H1 (cell line): ENCODE measurements around the gene OS9. TPM values are rescaled to one million over a fixed set of nuclear protein-coding genes. Genes with fewer than 3 reads are reported as not detected.

Experiments
- CTCF ChIA-PET: fragments of 300-600 bp; sonication (Branson Sonifier 250); formaldehyde crosslinking; loops from one replicate; lab custom pipeline; 2021; ENCODE audit not compliant: partially characterized antibody; lab: Charles Lee
- POLR2A ChIA-PET: fragments of 300-600 bp; sonication (Branson Sonifier 250); formaldehyde crosslinking; loops from one replicate; lab custom pipeline; 2021; ENCODE audit warnings: inconsistent platforms; ENCODE audit not compliant: partially characterized antibody; lab: Charles Lee
- DNase-seq, 2 experiments: peaks; one replicate each; pipeline versions ENCODE4 v3.0.0 to v3.0.0-alpha.2; 2010 to 2022; ENCODE audit warnings: low spot score in 2 of 2, low read depth in 1 of 2, mixed read lengths in 1 of 2
- FAIRE-seq: peaks from 2 replicates; lab custom pipeline; 2011; peaks lifted over from hg19 to GRCh38; lab: Jason Lieb, UNC
- H2AFZ ChIP-seq: 2 replicates; pipeline ENCODE4 v1.8.1; 2012; ENCODE audit warnings: low read length, inconsistent platforms
- H2AK5ac ChIP-seq: 2 replicates; pipeline ENCODE4 v1.6.1; 2013; ENCODE audit warnings: low read depth, low read length
- H2BK120ac ChIP-seq: replicated peaks from 2 replicates; pipeline ENCODE3; 2013; ENCODE audit warnings: low read depth, low read length, inconsistent platforms
- H2BK12ac ChIP-seq: 2 replicates; pipeline ENCODE4 v1.6.1; 2013; ENCODE audit warnings: low read depth, low read length
- H2BK15ac ChIP-seq: 2 replicates; pipeline ENCODE4 v1.6.1; 2013; ENCODE audit warnings: low read length
- H2BK20ac ChIP-seq: 2 replicates; pipeline ENCODE4 v1.6.1; 2013; ENCODE audit warnings: low read length
- H2BK5ac ChIP-seq: 2 replicates; pipeline ENCODE4 v1.6.1; 2013; ENCODE audit warnings: low read depth, low read length
- H3K14ac ChIP-seq: 2 replicates; pipeline ENCODE4 v1.6.1; 2013; ENCODE audit warnings: inconsistent platforms; ENCODE audit not compliant: insufficient read length
- H3K18ac ChIP-seq: 2 replicates; pipeline ENCODE4 v1.6.1; 2013; ENCODE audit warnings: low read length; ENCODE audit errors: extremely low read depth
- H3K23ac ChIP-seq: 2 replicates; pipeline ENCODE4 v1.6.1; 2013; ENCODE audit warnings: inconsistent platforms; ENCODE audit not compliant: insufficient read length
- H3K23me2 ChIP-seq: 2 replicates; pipeline ENCODE4 v1.6.1; 2013; ENCODE audit warnings: low read depth, low read length
- H3K27ac ChIP-seq: 2 replicates; pipeline ENCODE4 v1.6.1; 2011; ENCODE audit warnings: low read depth, low read length, inconsistent platforms
- H3K27me3 ChIP-seq, 4 experiments: replicated peaks in 1 of 4; 1 replicate in 1 of 4; 2 replicates in 3 of 4; pipeline versions ENCODE4 v1.6.1 to v1.8.1; 2011 to 2013; ENCODE audit warnings: low read length in 3 of 4, mild to moderate bottlenecking in 3 of 4, inconsistent platforms in 2 of 4, mixed read lengths in 2 of 4, moderate library complexity in 1 of 4; ENCODE audit not compliant: control insufficient read depth in 3 of 4, insufficient read depth in 3 of 4; ENCODE audit errors: extremely low read depth in 1 of 4
- H3K36me3 ChIP-seq, 4 experiments: 2 replicates each; pipeline versions ENCODE4 v1.6.1 to v1.8.1; 2011 to 2013; ENCODE audit warnings: mild to moderate bottlenecking in 4 of 4, low read length in 3 of 4, moderate library complexity in 2 of 4, control low read depth in 1 of 4, inconsistent platforms in 1 of 4; ENCODE audit not compliant: insufficient read depth in 4 of 4, control insufficient read depth in 2 of 4
- H3K4ac ChIP-seq: replicated peaks from 2 replicates; pipeline ENCODE3; 2013; ENCODE audit warnings: low read length, low read depth, mixed read lengths, inconsistent platforms; ENCODE audit not compliant: insufficient read length
- H3K4me1 ChIP-seq, 4 experiments: replicated peaks in 1 of 4; 1 replicate in 1 of 4; 2 replicates in 3 of 4; pipeline versions ENCODE4 v1.6.1 to v1.8.1; 2011 to 2013; ENCODE audit warnings: low read length in 3 of 4, inconsistent platforms in 2 of 4, mixed read lengths in 1 of 4; ENCODE audit not compliant: insufficient read depth in 4 of 4, control insufficient read depth in 3 of 4
- H3K4me2 ChIP-seq, 2 experiments: 2 replicates each; pipeline versions ENCODE4 v1.6.1 to v1.8.1; 2011 to 2013; ENCODE audit warnings: low read depth in 2 of 2, low read length in 2 of 2, control low read depth in 1 of 2, inconsistent platforms in 1 of 2, mild to moderate bottlenecking in 1 of 2; ENCODE audit not compliant: insufficient read depth in 1 of 2
- H3K4me3 ChIP-seq, 4 experiments: fragments of 200-600, 300-600 bp in 1 of 4; sonication (generic), shearing (Covaris generic), sonication (Bioruptor Twin) in 1 of 4; 2 replicates each; pipeline versions ENCODE4 v1.5.1 to v1.8.1; 2011 to 2016; ENCODE audit warnings: low read length in 4 of 4, low read depth in 3 of 4, control low read depth in 2 of 4, inconsistent platforms in 2 of 4, mild to moderate bottlenecking in 2 of 4, mixed read lengths in 1 of 4, moderate library complexity in 1 of 4; ENCODE audit not compliant: insufficient read depth in 2 of 4; ENCODE audit errors: extremely low read depth in 1 of 4
- H3K56ac ChIP-seq: replicated peaks from 2 replicates; pipeline ENCODE3; 2013; ENCODE audit warnings: low read depth, mild to moderate bottlenecking, mixed read lengths, low read length, inconsistent platforms; ENCODE audit not compliant: insufficient read length
- H3K79me1 ChIP-seq: 2 replicates; pipeline ENCODE4 v1.6.1; 2013; ENCODE audit warnings: low read depth, low read length, control low read depth
- H3K79me2 ChIP-seq, 2 experiments: 2 replicates each; pipeline versions ENCODE4 v1.6.1 to v1.8.1; 2012 to 2013; ENCODE audit warnings: low read length in 2 of 2, mild to moderate bottlenecking in 2 of 2, inconsistent platforms in 1 of 2; ENCODE audit not compliant: insufficient read depth in 2 of 2, control insufficient read depth in 1 of 2
- H3K9ac ChIP-seq, 4 experiments: replicated peaks in 1 of 4; 1 replicate in 1 of 4; 2 replicates in 3 of 4; pipeline versions ENCODE4 v1.6.1 to v1.8.1; 2011 to 2013; ENCODE audit warnings: low read depth in 3 of 4, low read length in 3 of 4, control low read depth in 2 of 4, mild to moderate bottlenecking in 2 of 4, moderate library complexity in 2 of 4, inconsistent platforms in 1 of 4; ENCODE audit errors: extremely low read depth in 1 of 4
- H3K9me3 ChIP-seq, 2 experiments: 2 replicates each; pipeline versions ENCODE4 v1.6.1 to v1.8.1; 2012 to 2013; ENCODE audit warnings: mild to moderate bottlenecking in 2 of 2, moderate library complexity in 2 of 2, control low read depth in 1 of 2, inconsistent platforms in 1 of 2, low read depth in 1 of 2, low read length in 1 of 2, mixed read lengths in 1 of 2; ENCODE audit not compliant: insufficient read depth in 2 of 2
- H4K20me1 ChIP-seq, 2 experiments: replicated peaks in 1 of 2; 2 replicates each; pipeline versions ENCODE3 to v1.8.1; 2011 to 2013; ENCODE audit warnings: inconsistent platforms in 2 of 2, low read length in 2 of 2, mild to moderate bottlenecking in 1 of 2; ENCODE audit not compliant: insufficient read depth in 2 of 2, control insufficient read depth in 1 of 2
- H4K5ac ChIP-seq: 2 replicates; pipeline ENCODE4 v1.6.1; 2013; ENCODE audit warnings: low read length, low read depth, mixed read lengths, inconsistent platforms; ENCODE audit not compliant: insufficient read length
- H4K8ac ChIP-seq: 2 replicates; pipeline ENCODE4 v1.8.0; 2013; ENCODE audit warnings: mild to moderate bottlenecking, moderate library complexity, low read length, inconsistent platforms; ENCODE audit not compliant: insufficient read depth; ENCODE audit errors: extremely low read depth
- H4K91ac ChIP-seq: replicated peaks from 2 replicates; pipeline ENCODE3; 2013; ENCODE audit warnings: low read length, mixed read lengths, inconsistent platforms; ENCODE audit not compliant: insufficient read length
- ATF3 ChIP-seq: IDR thresholded peaks from 2 replicates; pipeline ENCODE4 v1.6.1; 2011; ENCODE audit warnings: low read depth, mild to moderate bottlenecking, low read length; ENCODE audit not compliant: insufficient read depth
- BACH1 ChIP-seq: IDR thresholded peaks from 2 replicates; pipeline ENCODE4 v1.6.1; 2012; ENCODE audit warnings: low read length, improper control_type of control experiment
- CBX5 ChIP-seq: fragments of 300-800, 300-1000 bp; sonication (generic); IDR thresholded peaks from 2 replicates; pipeline ENCODE4 v1.7.1; 2016; ENCODE audit warnings: antibody characterized with exemption, low read length, low read depth
- CHD1 ChIP-seq: IDR thresholded peaks from 2 replicates; pipeline ENCODE4 v1.6.1; 2012; ENCODE audit warnings: low read depth, low read length, improper control_type of control experiment
- CHD2 ChIP-seq: IDR thresholded peaks from 2 replicates; pipeline ENCODE4 v1.6.1; 2012; ENCODE audit warnings: low read length, improper control_type of control experiment
- EZH2 ChIP-seq: fragments of 200-600 bp; sonication (generic); IDR thresholded peaks from 2 replicates; pipeline ENCODE4 v1.7.1; 2012; ENCODE audit warnings: low read depth, mild to moderate bottlenecking, moderate library complexity, low read length, inconsistent platforms; ENCODE audit not compliant: severe bottlenecking
- RXRA ChIP-seq: IDR thresholded peaks from 2 replicates; pipeline ENCODE4 v1.6.1; 2011; ENCODE audit warnings: low read depth, mild to moderate bottlenecking, low read length, moderate library complexity; ENCODE audit not compliant: insufficient read depth
- SAP30 ChIP-seq: fragments of 300-600 bp; sonication (generic); IDR thresholded peaks from 2 replicates; pipeline ENCODE4 v1.7.1; 2012; ENCODE audit warnings: low read length, moderate library complexity, mild to moderate bottlenecking, inconsistent platforms; ENCODE audit not compliant: insufficient read depth, insufficient replicate concordance
- SIRT6 ChIP-seq: IDR thresholded peaks from one replicate; pipeline ENCODE4 v1.7.1; 2012; ENCODE audit warnings: low read length, inconsistent platforms
- TBP ChIP-seq: IDR thresholded peaks from 2 replicates; pipeline ENCODE4 v1.6.1; 2011; ENCODE audit warnings: low read depth, low read length, improper control_type of control experiment
- WGBS, 2 experiments: shearing (Covaris generic) in 1 of 2; methylation state at CpG; one replicate each; pipeline versions ENCODE4 v1.1.6 to v1.1.7; 2013 to 2015; ENCODE audit warnings: low lambda C conversion rate in 2 of 2, mixed read lengths in 2 of 2, inconsistent platforms in 1 of 2, low coverage in 1 of 2, missing lambda C conversion rate in 1 of 2; ENCODE audit not compliant: insufficient replicate concordance in 2 of 2, insufficient coverage in 1 of 2, insufficient read length in 1 of 2; ENCODE audit errors: extremely low coverage in 1 of 2, missing lambda C conversion rate in 1 of 2; 5-methylcytosine and 5-hydroxymethylcytosine counted together
- polyA plus RNA-seq, 7 experiments: library from polyadenylated mRNA; depleted of rRNA in 3 of 7; stranded (reverse) in 5 of 7; unstranded in 2 of 7; fragments of >200 nt in 5 of 7; fragments of 200-250 nt in 2 of 7; gene quantifications; 1 replicate in 5 of 7; 2 replicates in 1 of 7; 4 replicates in 1 of 7; pipeline versions ENCODE4 v1.2.1 to v1.2.3, GENCODE V29; 2011 to 2013; ENCODE audit warnings: missing spikeins in 2 of 7, mixed read lengths in 2 of 7
- total RNA-seq: library from RNA; stranded (reverse); fragmentation: NEBNext Ultra II Directional; extraction: Animal tissue kit (Norgen Biotek cat#: 25700); gene quantifications from 2 replicates; pipeline ENCODE4 v1.2.1, GENCODE V29; 2021

The OS9 gene
- total and polyA plus RNA-seq, 2 of the 8 experiments (the other 6 are each of a cell fraction or from before 2014, with no cell fraction given) = 71.0 to 108 TPM

GRCh38 chr12:57737467-57738460 lies 43.8 kb downstream of the OS9 start:
- ChIA-PET CTCF (interaction anchor here (1.1 to 11.2 kb wide), 12 partner anchors 8 to 155 kb away, joined by 3 to 149 read pairs (median 8); partner anchors contain the start of genes CYP27B1 and TSPAN31), POLR2A (interaction anchor here (0.9 to 5.2 kb wide), 11 partner anchors 7 to 214 kb away, joined by 3 to 59 read pairs (median 8); partner anchors contain the start of genes CDK4, OS9 and TSPAN31)
- peak overlapping the region; percentile 52; the same call in 1 of the 2 replicates for H4K8ac ChIP-seq
- no peak overlapping the region for H2BK5ac ChIP-seq
- H3K14ac ChIP-seq = no peak overlapping the region
- peaks cover 50 to 90% (median 85%) of the 10 kb centered on the region in 4 experiments for H3K27me3 ChIP-seq
- H2BK20ac ChIP-seq = no peak overlapping the region
- H2AFZ ChIP-seq = no peak overlapping the region
- no peaks in the 10 kb centered on the region for H3K79me2 ChIP-seq
- H3K56ac ChIP-seq = no peak overlapping the region
- peak overlapping the region; percentile 31 to 76 (median 43) for H3K4me3 ChIP-seq
- H3K23ac ChIP-seq = no peak overlapping the region
- H3K27ac ChIP-seq = no peak overlapping the region
- H4K91ac ChIP-seq = no peak overlapping the region
- 3% methylated on average over 31 of the region's 110 CpGs; no CpG with 5 or more reads in 1 of the 2 experiments for WGBS, 2 experiments
- no peaks in the 10 kb centered on the region; a peak in 1 of 4 replicates for H3K9me3 ChIP-seq
- H3K4ac ChIP-seq = no peak overlapping the region
- H2AK5ac ChIP-seq = no peak overlapping the region
- H4K5ac ChIP-seq = no peak overlapping the region
- FAIRE-seq (no peak), DNase-seq (peak in 1 of 2 experiments; percentile 71)
- H4K20me1 ChIP-seq = peaks cover 0 to 17% of the 10 kb centered on the region in 2 experiments
- no peak overlapping the region for H3K9ac ChIP-seq
- H3K4me1 ChIP-seq = peaks cover 6 to 29% (median 12%) of the 10 kb centered on the region in 4 experiments; a peak in 6 of 7 replicates
- no peak overlapping the region for H2BK12ac ChIP-seq
- H2BK15ac ChIP-seq = no peak overlapping the region
- H3K18ac ChIP-seq = no peak overlapping the region
- peak overlapping the region; percentile 79 to 93 for H3K4me2 ChIP-seq
- H2BK120ac ChIP-seq = no peak overlapping the region
- H3K36me3 ChIP-seq = peaks cover 0 to 6% (median 0%) of the 10 kb centered on the region in 4 experiments; a peak in 1 of 8 replicates
- H3K79me1 ChIP-seq = no peaks in the 10 kb centered on the region
- peaks cover 2% of the 10 kb centered on the region; the same call in 1 of the 2 replicates for H3K23me2 ChIP-seq
- TF ChIP-seq BACH1 (no peak), CHD1 (no peak), SAP30 (no peak), SIRT6 (no peak), CHD2 (no peak), EZH2 (peak; percentile 92), ATF3 (no peak), CBX5 (no peak), TBP (no peak), RXRA (no peak)
